HEK293 (cell line): ENCODE data around the gene ACER3.
A peak's percentile ranks its signal among the peaks of the same experiment; 100 is the strongest.

ENCODE experiments used
- BCL11A ChIP-seq: fragments of 450-650 bp; formaldehyde crosslinking; IDR thresholded peaks from 2 replicates; pipeline ENCODE4 v1.5.1; 2016; ENCODE audit warnings: low read depth, missing biosample characterization, missing genetic modification characterization
- IKZF3 ChIP-seq: fragments of 450-650 bp; IDR thresholded peaks from 2 replicates; pipeline ENCODE4 v1.5.0; 2018; ENCODE audit warnings: missing biosample characterization, mild to moderate bottlenecking, missing genetic modification characterization, moderate library complexity
- OSR2 ChIP-seq: fragments of 450-650 bp; formaldehyde crosslinking; IDR thresholded peaks from 2 replicates; pipeline ENCODE4 v1.5.1; 2016; ENCODE audit warnings: missing biosample characterization, missing genetic modification characterization
- RBAK ChIP-seq: fragments of 450-650 bp; formaldehyde crosslinking; IDR thresholded peaks from 2 replicates; pipeline ENCODE4 v1.5.1; 2016; ENCODE audit warnings: missing biosample characterization, missing genetic modification characterization
- WT1 ChIP-seq: fragments of 450-650 bp; formaldehyde crosslinking; IDR thresholded peaks from 2 replicates; pipeline ENCODE4 v1.5.1; 2016; ENCODE audit warnings: missing biosample characterization, missing genetic modification characterization
- ZBTB7A ChIP-seq: fragments of 450-650 bp; formaldehyde crosslinking; IDR thresholded peaks from 2 replicates; pipeline ENCODE4 v1.5.1; 2016; ENCODE audit warnings: low read depth, missing biosample characterization, missing genetic modification characterization
- ZFP3 ChIP-seq: fragments of 450-650 bp; formaldehyde crosslinking; IDR thresholded peaks from 2 replicates; pipeline ENCODE4 v1.5.1; 2016; ENCODE audit warnings: low read depth, missing biosample characterization, missing genetic modification characterization
- ZFP41 ChIP-seq: fragments of 450-650 bp; formaldehyde crosslinking; IDR thresholded peaks from 2 replicates; pipeline ENCODE4 v1.5.1; 2016; ENCODE audit warnings: missing biosample characterization, missing genetic modification characterization, borderline replicate concordance
- ZFP69B ChIP-seq: fragments of 450-650 bp; formaldehyde crosslinking; IDR thresholded peaks from 2 replicates; pipeline ENCODE4 v1.5.1; 2016; ENCODE audit warnings: missing biosample characterization, missing genetic modification characterization
- ZNF10 ChIP-seq: fragments of 450-650 bp; formaldehyde crosslinking; IDR thresholded peaks from 2 replicates; pipeline ENCODE4 v1.5.1; 2017; ENCODE audit warnings: missing biosample characterization, missing genetic modification characterization
- ZNF140 ChIP-seq: fragments of 450-650 bp; formaldehyde crosslinking; IDR thresholded peaks from 2 replicates; pipeline ENCODE4 v1.5.1; 2016; ENCODE audit warnings: missing biosample characterization, missing genetic modification characterization
- ZNF16 ChIP-seq: fragments of 450-650 bp; formaldehyde crosslinking; IDR thresholded peaks from 2 replicates; pipeline ENCODE4 v1.5.1; 2016; ENCODE audit warnings: low read depth, missing biosample characterization, missing genetic modification characterization
- ZNF2 ChIP-seq: fragments of 450-650 bp; formaldehyde crosslinking; IDR thresholded peaks from 2 replicates; pipeline ENCODE4 v1.5.1; 2016; ENCODE audit warnings: missing biosample characterization, missing genetic modification characterization
- ZNF423 ChIP-seq: fragments of 450-650 bp; formaldehyde crosslinking; IDR thresholded peaks from 2 replicates; pipeline ENCODE4 v1.5.1; 2016; ENCODE audit warnings: missing biosample characterization, missing genetic modification characterization
- ZNF426 ChIP-seq: fragments of 450-650 bp; formaldehyde crosslinking; IDR thresholded peaks from 2 replicates; pipeline ENCODE4 v1.5.1; 2017; ENCODE audit warnings: missing biosample characterization, missing genetic modification characterization, mild to moderate bottlenecking, inconsistent platforms, moderate library complexity
- ZNF473 ChIP-seq: fragments of 450-650 bp; formaldehyde crosslinking; IDR thresholded peaks from 2 replicates; pipeline ENCODE4 v1.5.1; 2017; ENCODE audit warnings: missing biosample characterization, missing genetic modification characterization
- ZNF501 ChIP-seq: fragments of 450-650 bp; formaldehyde crosslinking; IDR thresholded peaks from 2 replicates; pipeline ENCODE4 v1.5.1; 2016; ENCODE audit warnings: missing biosample characterization, missing genetic modification characterization
- ZNF529 ChIP-seq: fragments of 450-650 bp; formaldehyde crosslinking; IDR thresholded peaks from 2 replicates; pipeline ENCODE4 v1.5.1; 2017; ENCODE audit warnings: missing genetic modification characterization, missing biosample characterization; ENCODE audit not compliant: insufficient replicate concordance
- ZNF549 ChIP-seq: fragments of 450-650 bp; IDR thresholded peaks from 2 replicates; pipeline ENCODE4 v1.5.1; 2018; ENCODE audit warnings: missing biosample characterization, missing genetic modification characterization, mild to moderate bottlenecking, inconsistent platforms, moderate library complexity
- ZNF555 ChIP-seq: fragments of 450-650 bp; formaldehyde crosslinking; conservative IDR thresholded peaks from 2 replicates; pipeline ENCODE4 v1.5.1; 2017; ENCODE audit warnings: missing biosample characterization, mild to moderate bottlenecking, missing genetic modification characterization, inconsistent platforms
- ZNF558 ChIP-seq: fragments of 450-650 bp; formaldehyde crosslinking; IDR thresholded peaks from 2 replicates; pipeline ENCODE4 v1.5.1; 2016; ENCODE audit warnings: missing biosample characterization, missing genetic modification characterization
- ZNF629 ChIP-seq: fragments of 450-650 bp; formaldehyde crosslinking; IDR thresholded peaks from 2 replicates; pipeline ENCODE4 v1.5.1; 2017; ENCODE audit warnings: missing biosample characterization, missing genetic modification characterization
- ZNF664 ChIP-seq: fragments of 450-650 bp; formaldehyde crosslinking; IDR thresholded peaks from 2 replicates; pipeline ENCODE4 v1.5.1; 2016; ENCODE audit warnings: missing biosample characterization, missing genetic modification characterization
- ZNF747 ChIP-seq: fragments of 450-650 bp; formaldehyde crosslinking; IDR thresholded peaks from 2 replicates; pipeline ENCODE4 v1.5.1; 2016; ENCODE audit warnings: missing biosample characterization, missing genetic modification characterization
- ZNF768 ChIP-seq: fragments of 450-650 bp; formaldehyde crosslinking; IDR thresholded peaks from 2 replicates; pipeline ENCODE4 v1.5.1; 2018; ENCODE audit warnings: missing biosample characterization, mild to moderate bottlenecking, missing genetic modification characterization
- ZNF792 ChIP-seq: fragments of 450-650 bp; formaldehyde crosslinking; IDR thresholded peaks from 2 replicates; pipeline ENCODE4 v1.5.1; 2016; ENCODE audit warnings: missing biosample characterization, missing genetic modification characterization
- ZXDB ChIP-seq: fragments of 450-650 bp; formaldehyde crosslinking; IDR thresholded peaks from 2 replicates; pipeline ENCODE4 v1.5.1; 2016; ENCODE audit warnings: missing biosample characterization, missing genetic modification characterization
- TF ChIP-seq, protein P1 (sequence below): fragments of 450-650 bp; formaldehyde crosslinking; IDR thresholded peaks from 2 replicates; pipeline ENCODE4 v1.5.1; 2016; ENCODE audit warnings: missing biosample characterization, missing genetic modification characterization
- TF ChIP-seq, protein P2 (sequence below): fragments of 450-650 bp; formaldehyde crosslinking; IDR thresholded peaks from 2 replicates; pipeline ENCODE4 v1.5.1; 2017; ENCODE audit warnings: missing biosample characterization, mild to moderate bottlenecking, missing genetic modification characterization, moderate library complexity
- TF ChIP-seq, protein P3 (sequence below): fragments of 450-650 bp; formaldehyde crosslinking; conservative IDR thresholded peaks from 2 replicates; pipeline ENCODE4 v1.5.1; 2016; ENCODE audit warnings: low read depth, missing biosample characterization, missing genetic modification characterization
- TF ChIP-seq, protein P4 (sequence below): fragments of 450-650 bp; formaldehyde crosslinking; conservative IDR thresholded peaks from 2 replicates; pipeline ENCODE4 v1.5.1; 2016; ENCODE audit warnings: low read depth, missing biosample characterization, missing genetic modification characterization

Gene ACER3

DNA sequence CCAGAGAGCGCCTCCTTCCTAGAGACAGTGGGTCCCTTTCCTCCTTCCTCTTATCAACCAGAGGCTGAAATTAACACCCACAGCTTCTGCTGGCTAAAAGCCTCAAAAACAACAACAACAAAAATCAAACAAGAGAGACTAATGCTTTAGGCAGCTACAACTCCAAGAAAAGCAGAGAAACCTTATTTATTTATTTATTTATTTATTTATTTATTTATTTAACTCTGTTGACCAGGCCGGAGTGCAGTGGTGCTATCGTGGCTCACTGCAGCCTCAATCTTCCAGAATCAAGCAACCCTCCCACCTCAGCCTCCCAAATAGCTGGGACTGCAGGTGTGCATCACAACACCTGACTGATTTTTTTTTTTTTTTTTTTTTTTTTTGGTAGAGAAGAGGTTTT is 170.9 kb downstream of the ACER3 start (continued):
- TF ChIP-seq RBAK (tag by site-specific recombination) (0 out of 2 replicates have a peak, but pooled peaks have one; percentile 38), ZNF501 (tag by site-specific recombination) (no peak), ZBTB7A (tag by site-specific recombination) (no peak), ZFP69B (tag by site-specific recombination) (no peak), ZNF426 (peak; percentile 73), ZNF558 (tag by site-specific recombination) (peak; percentile 51; the same call in 1 of the 2 replicates), ZNF16 (no peak), WT1 (no peak), ZNF629 (tag by site-specific recombination) (peak; percentile 22; the same call in 1 of the 2 replicates), ZNF2 (no peak), ZFP3 (no peak), ZNF549 (tag by site-specific recombination) (no peak), ZNF10 (no peak), ZXDB (tag by site-specific recombination) (0 out of 2 replicates have a peak, but pooled peaks have one; percentile 21), ZNF747 (no peak), ZFP41 (tag by site-specific recombination) (no peak), ZNF473 (tag by site-specific recombination) (no peak), ZNF664 (no peak), ZNF792 (no peak), ZNF529 (tag by site-specific recombination) (no peak), ZNF423 (tag by site-specific recombination) (no peak), ZNF768 (tag by site-specific recombination) (no peak), IKZF3 (tag by site-specific recombination) (no peak), OSR2 (tag by site-specific recombination) (no peak), ZNF140 (tag by site-specific recombination) (peak; percentile 42; the same call in 1 of the 2 replicates), BCL11A (tag by site-specific recombination) (no peak), ZNF555 (peak; percentile 46)
- TF ChIP-seq, protein P1, sequence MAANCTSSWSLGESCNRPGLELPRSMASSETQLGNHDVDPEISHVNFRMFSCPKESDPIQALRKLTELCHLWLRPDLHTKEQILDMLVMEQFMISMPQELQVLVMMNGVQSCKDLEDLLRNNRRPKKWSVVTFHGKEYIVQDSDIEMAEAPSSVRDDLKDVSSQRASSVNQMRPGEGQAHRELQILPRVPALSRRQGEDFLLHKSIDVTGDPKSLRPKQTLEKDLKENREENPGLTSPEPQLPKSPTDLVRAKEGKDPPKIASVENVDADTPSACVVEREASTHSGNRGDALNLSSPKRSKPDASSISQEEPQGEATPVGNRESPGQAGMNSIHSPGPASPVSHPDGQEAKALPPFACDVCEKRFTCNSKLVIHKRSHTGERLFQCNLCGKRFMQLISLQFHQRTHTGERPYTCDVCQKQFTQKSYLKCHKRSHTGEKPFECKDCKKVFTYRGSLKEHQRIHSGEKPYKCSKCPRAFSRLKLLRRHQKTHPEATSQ (tag by site-specific recombination) = no peak
- TF ChIP-seq, protein P2, sequence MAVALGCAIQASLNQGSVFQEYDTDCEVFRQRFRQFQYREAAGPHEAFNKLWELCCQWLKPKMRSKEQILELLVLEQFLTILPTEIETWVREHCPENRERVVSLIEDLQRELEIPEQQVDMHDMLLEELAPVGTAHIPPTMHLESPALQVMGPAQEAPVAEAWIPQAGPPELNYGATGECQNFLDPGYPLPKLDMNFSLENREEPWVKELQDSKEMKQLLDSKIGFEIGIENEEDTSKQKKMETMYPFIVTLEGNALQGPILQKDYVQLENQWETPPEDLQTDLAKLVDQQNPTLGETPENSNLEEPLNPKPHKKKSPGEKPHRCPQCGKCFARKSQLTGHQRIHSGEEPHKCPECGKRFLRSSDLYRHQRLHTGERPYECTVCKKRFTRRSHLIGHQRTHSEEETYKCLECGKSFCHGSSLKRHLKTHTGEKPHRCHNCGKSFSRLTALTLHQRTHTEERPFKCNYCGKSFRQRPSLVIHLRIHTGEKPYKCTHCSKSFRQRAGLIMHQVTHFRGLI = no peak
- TF ChIP-seq, protein P3, sequence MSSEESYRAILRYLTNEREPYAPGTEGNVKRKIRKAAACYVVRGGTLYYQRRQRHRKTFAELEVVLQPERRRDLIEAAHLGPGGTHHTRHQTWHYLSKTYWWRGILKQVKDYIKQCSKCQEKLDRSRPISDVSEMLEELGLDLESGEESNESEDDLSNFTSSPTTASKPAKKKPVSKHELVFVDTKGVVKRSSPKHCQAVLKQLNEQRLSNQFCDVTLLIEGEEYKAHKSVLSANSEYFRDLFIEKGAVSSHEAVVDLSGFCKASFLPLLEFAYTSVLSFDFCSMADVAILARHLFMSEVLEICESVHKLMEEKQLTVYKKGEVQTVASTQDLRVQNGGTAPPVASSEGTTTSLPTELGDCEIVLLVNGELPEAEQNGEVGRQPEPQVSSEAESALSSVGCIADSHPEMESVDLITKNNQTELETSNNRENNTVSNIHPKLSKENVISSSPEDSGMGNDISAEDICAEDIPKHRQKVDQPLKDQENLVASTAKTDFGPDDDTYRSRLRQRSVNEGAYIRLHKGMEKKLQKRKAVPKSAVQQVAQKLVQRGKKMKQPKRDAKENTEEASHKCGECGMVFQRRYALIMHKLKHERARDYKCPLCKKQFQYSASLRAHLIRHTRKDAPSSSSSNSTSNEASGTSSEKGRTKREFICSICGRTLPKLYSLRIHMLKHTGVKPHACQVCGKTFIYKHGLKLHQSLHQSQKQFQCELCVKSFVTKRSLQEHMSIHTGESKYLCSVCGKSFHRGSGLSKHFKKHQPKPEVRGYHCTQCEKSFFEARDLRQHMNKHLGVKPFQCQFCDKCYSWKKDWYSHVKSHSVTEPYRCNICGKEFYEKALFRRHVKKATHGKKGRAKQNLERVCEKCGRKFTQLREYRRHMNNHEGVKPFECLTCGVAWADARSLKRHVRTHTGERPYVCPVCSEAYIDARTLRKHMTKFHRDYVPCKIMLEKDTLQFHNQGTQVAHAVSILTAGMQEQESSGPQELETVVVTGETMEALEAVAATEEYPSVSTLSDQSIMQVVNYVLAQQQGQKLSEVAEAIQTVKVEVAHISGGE (tag by site-specific recombination) = peak; percentile 64
- TF ChIP-seq, protein P4, sequence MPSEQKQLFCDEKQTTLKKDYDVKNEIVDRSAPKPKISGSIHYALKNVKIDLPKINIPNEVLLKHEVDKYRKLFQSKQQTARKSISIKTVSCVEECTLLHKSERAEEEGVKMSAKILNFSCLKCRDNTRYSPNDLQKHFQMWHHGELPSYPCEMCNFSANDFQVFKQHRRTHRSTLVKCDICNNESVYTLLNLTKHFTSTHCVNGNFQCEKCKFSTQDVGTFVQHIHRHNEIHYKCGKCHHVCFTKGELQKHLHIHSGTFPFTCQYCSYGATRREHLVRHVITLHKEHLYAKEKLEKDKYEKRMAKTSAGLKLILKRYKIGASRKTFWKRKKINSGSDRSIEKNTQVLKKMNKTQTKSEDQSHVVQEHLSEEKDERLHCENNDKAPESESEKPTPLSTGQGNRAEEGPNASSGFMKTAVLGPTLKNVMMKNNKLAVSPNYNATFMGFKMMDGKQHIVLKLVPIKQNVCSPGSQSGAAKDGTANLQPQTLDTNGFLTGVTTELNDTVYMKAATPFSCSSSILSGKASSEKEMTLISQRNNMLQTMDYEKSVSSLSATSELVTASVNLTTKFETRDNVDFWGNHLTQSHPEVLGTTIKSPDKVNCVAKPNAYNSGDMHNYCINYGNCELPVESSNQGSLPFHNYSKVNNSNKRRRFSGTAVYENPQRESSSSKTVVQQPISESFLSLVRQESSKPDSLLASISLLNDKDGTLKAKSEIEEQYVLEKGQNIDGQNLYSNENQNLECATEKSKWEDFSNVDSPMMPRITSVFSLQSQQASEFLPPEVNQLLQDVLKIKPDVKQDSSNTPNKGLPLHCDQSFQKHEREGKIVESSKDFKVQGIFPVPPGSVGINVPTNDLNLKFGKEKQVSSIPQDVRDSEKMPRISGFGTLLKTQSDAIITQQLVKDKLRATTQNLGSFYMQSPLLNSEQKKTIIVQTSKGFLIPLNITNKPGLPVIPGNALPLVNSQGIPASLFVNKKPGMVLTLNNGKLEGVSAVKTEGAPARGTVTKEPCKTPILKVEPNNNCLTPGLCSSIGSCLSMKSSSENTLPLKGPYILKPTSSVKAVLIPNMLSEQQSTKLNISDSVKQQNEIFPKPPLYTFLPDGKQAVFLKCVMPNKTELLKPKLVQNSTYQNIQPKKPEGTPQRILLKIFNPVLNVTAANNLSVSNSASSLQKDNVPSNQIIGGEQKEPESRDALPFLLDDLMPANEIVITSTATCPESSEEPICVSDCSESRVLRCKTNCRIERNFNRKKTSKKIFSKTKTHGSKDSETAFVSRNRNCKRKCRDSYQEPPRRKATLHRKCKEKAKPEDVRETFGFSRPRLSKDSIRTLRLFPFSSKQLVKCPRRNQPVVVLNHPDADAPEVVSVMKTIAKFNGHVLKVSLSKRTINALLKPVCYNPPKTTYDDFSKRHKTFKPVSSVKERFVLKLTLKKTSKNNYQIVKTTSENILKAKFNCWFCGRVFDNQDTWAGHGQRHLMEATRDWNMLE (tag by site-specific recombination) = peak; percentile 83
